GM20000 (cell line): ENCODE results near the gene NR1D1.

Source experiments
- DNase-seq: peaks from one replicate; pipeline ENCODE4 v3.0.0; 2012; ENCODE audit warnings: low spot score
- CTCF ChIP-seq: IDR thresholded peaks from 2 replicates; pipeline ENCODE4 v1.5.1; 2012; ENCODE audit warnings: mild to moderate bottlenecking, control low read depth; ENCODE audit errors: extremely low read depth, missing control alignments

The NR1D1 gene

DNA sequence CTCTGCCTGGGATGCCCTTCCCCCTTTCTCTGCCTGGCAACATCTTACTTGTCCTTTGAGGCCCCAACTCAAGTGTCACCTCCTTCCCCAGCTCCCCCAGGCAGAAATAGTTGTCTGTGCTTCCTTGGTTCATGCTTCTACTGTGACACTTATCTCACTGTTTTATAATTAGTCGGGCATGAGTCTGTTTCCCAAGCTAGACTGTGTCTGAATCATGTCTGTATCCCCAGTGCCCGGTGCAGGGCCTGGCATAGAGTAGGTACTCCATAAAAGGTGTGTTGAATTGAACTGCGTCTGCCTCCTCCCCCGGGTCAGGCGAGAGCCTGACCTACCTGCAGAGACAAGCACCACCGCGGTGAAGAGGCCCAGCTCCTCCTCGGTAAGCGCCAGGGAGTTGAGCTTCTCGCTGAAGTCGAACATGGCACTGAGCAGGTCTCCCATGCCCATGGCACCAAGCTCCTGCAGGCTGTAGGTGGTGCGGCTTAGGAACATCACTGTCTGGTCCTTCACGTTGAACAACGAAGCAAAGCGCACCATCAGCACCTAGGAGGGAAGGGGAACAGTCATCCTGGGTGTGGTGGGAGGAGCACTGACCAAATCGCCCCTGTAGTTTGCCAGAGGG, 6.7 kb downstream of the NR1D1 start:
- TF ChIP-seq CTCF, result no peak
- DNase-seq, result no peak

DNA sequence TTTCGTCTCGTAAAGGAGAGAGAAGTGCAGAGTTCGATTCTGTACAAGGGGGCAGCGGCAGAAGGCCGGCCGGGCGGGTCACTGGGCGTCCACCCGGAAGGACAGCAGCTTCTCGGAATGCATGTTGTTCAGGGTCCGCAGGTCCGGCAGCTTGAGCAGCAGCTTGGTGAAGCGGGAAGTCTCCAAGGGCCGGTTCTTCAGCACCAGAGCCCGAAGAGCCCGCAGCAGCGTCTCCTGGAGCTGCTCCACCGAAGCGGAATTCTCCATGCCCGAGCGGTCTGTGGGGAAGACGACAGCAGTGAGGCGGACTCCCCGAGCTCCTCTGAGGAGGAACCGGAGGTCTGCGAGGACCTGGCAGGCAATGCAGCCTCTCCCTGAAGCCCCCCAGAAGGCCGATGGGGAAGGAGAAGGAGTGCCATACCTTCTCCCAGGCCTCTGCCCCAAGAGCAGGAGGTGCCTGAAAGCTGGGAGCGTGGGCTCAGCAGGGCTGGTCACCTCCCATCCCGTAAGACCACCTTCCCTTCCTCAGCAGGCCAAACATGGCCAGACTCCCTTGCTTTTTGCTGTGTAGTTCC, 7.3 kb downstream of the NR1D1 start:
- TF ChIP-seq CTCF, result no peak

GRCh38 chr17:40092581-40092980, 7.8 kb downstream of the NR1D1 start:
- DNase-seq, result no peak
- no peak for TF ChIP-seq CTCF

More for the DNA sequence above, 7.3 kb downstream of the NR1D1 start:
- DNase-seq, result no peak

- TF ChIP-seq CTCF, result no peak
- no peak for DNase-seq
Measured at GRCh38 chr17:40091691-40092397, 8.5 kb downstream of the NR1D1 start.

GRCh38 chr17:40090237-40091119, 9.9 kb downstream of the NR1D1 start:
- no peak for DNase-seq
- TF ChIP-seq CTCF, result no peak

GRCh38 chr17:40089077-40089895, 11.1 kb downstream of the NR1D1 start:
- TF ChIP-seq CTCF, result no peak
- no peak for DNase-seq
